HCT116 (cell line): ENCODE results near the gene SUPT5H.

ENCODE experiments used
- CTCF ChIP-seq, 3 experiments: fragments of 200-600 bp in 1 of 3; sonication (generic) in 1 of 3; IDR thresholded peaks in 2 of 3; conservative IDR thresholded peaks in 1 of 3; 2 replicates each; pipeline ENCODE4 v1.5.1; 2012 to 2017; ENCODE audit warnings: low read depth in 2 of 3, low read length in 2 of 3, antibody characterized with exemption in 1 of 3, borderline replicate concordance in 1 of 3, control low read depth in 1 of 3, mild to moderate bottlenecking in 1 of 3, mixed read lengths in 1 of 3, mixed run types in 1 of 3, moderate library complexity in 1 of 3; ENCODE audit not compliant: insufficient read depth in 1 of 3
- POLR2AphosphoS5 ChIP-seq: IDR thresholded peaks from 2 replicates; pipeline ENCODE4 v1.6.1; 2011; ENCODE audit warnings: mild to moderate bottlenecking, low read depth, low read length, moderate library complexity

GRCh38 chr19:39448271-39448670, 2.9 kb downstream of the SUPT5H start:
- TF ChIP-seq POLR2AphosphoS5: no peak
- no peak for TF ChIP-seq CTCF (IDR thresholded peaks at IDR 0.05 in 2 of 3, conservative IDR thresholded peaks at IDR 0.05 in 1 of 3; ENCODE audit: borderline replicate concordance in 1 of 3, insufficient read depth in 1 of 3, low read depth in 2 of 3, low read length in 2 of 3)
